Right atrium auricular region (tissue), 2 donors: ENCODE results near the gene CPT2. TPM values are rescaled to one million over a fixed set of nuclear protein-coding genes. Genes with fewer than 3 reads are reported as not detected.

Source experiments
- DNase-seq: peaks from one replicate; pipeline ENCODE4 v3.0.0-alpha.2; 2019; ENCODE audit warnings: low spot score
- H3K27ac ChIP-seq, 2 donors: fragments of 200-600 bp; sonication (generic); 1 replicate in 1 of 2; 2 replicates in 1 of 2; pipeline ENCODE4 v1.5.1; 2016 to 2019
- H3K27me3 ChIP-seq, 2 donors: fragments of 200-600 bp; sonication (generic); one replicate each; pipeline versions ENCODE4 v1.5.1 to v1.6.0; 2017 to 2019
- H3K36me3 ChIP-seq: fragments of 200-600 bp; sonication (generic); one replicate; pipeline ENCODE4 v1.5.1; 2016
- H3K4me1 ChIP-seq, 2 donors: fragments of 200-600 bp; sonication (generic); one replicate each; pipeline versions ENCODE4 v1.5.1 to v1.6.0; 2017 to 2019
- H3K4me3 ChIP-seq, 2 donors: fragments of 200-600 bp; sonication (generic); 1 replicate in 1 of 2; 2 replicates in 1 of 2; pipeline ENCODE4 v1.5.1; 2017 to 2019; ENCODE audit warnings: mild to moderate bottlenecking in 1 of 2, moderate library complexity in 1 of 2
- H3K9me3 ChIP-seq, 2 donors: fragments of 200-600 bp; sonication (generic); one replicate each; pipeline ENCODE4 v1.5.1; 2019
- CTCF ChIP-seq, 2 donors: fragments of 200-600 bp; sonication (generic); IDR thresholded peaks; one replicate each; pipeline ENCODE4 v1.5.1; 2019; ENCODE audit warnings: antibody characterized with exemption in 2 of 2
- total RNA-seq, 2 donors: library from RNA; depleted of rRNA; stranded (reverse); fragments of >200 nt; gene quantifications; one replicate each; pipeline ENCODE4 v1.1.0, GENCODE V29; 2016

CPT2 gene
- total RNA-seq, 2 donors from 2014 or later = 16.0 to 33.6 TPM

- H3K9me3 ChIP-seq = no peaks in the 10 kb centered on the region
- H3K27ac ChIP-seq = no peak overlapping the region
- no peaks in the 10 kb centered on the region for H3K36me3 ChIP-seq
- H3K4me3 ChIP-seq = no peak overlapping the region
- TF ChIP-seq CTCF (IDR thresholded peaks at IDR 0.05) = no peak
- no peaks in the 10 kb centered on the region for H3K27me3 ChIP-seq
- peaks cover 0 to 9% of the 10 kb centered on the region in 2 donors for H3K4me1 ChIP-seq
- no peak for DNase-seq
Measured at GRCh38 chr1:53254011-53254640, 57.5 kb downstream of the CPT2 start.

- peaks cover 0 to 9% of the 10 kb centered on the region in 2 donors for H3K4me1 ChIP-seq
- no peaks in the 10 kb centered on the region for H3K36me3 ChIP-seq
- no peak overlapping the region for H3K4me3 ChIP-seq
- DNase-seq = no peak
- no peaks in the 10 kb centered on the region for H3K9me3 ChIP-seq
- H3K27me3 ChIP-seq = no peaks in the 10 kb centered on the region
- no peak for TF ChIP-seq CTCF (IDR thresholded peaks at IDR 0.05)
- H3K27ac ChIP-seq = no peak overlapping the region
Measured at GRCh38 chr1:53255031-53255430, 58.4 kb downstream of the CPT2 start.

- Histone ChIP-seq H3K36me3 (no peaks in the 10 kb centered on the region), H3K27ac (no peak overlapping the region)
- no peak for TF ChIP-seq CTCF (IDR thresholded peaks at IDR 0.05)
Measured at GRCh38 chr1:53256511-53257453, 60.2 kb downstream of the CPT2 start.

GRCh38 chr1:53257454-53258081, 60.9 kb downstream of the CPT2 start:
- Histone ChIP-seq H3K36me3 (no peaks in the 10 kb centered on the region), H3K4me1 (peaks cover 0 to 9% of the 10 kb centered on the region in 2 donors), H3K27me3 (no peaks in the 10 kb centered on the region), H3K4me3 (no peak overlapping the region), H3K9me3 (no peaks in the 10 kb centered on the region), H3K27ac (no peak overlapping the region)
- TF ChIP-seq CTCF (IDR thresholded peaks at IDR 0.05) = no peak
- no peak for DNase-seq

More at GRCh38 chr1:53256511-53257453, 60.2 kb downstream of the CPT2 start:
- H3K4me3 ChIP-seq = no peak overlapping the region
- H3K27me3 ChIP-seq = no peaks in the 10 kb centered on the region
- peaks cover 0 to 9% of the 10 kb centered on the region in 2 donors for H3K4me1 ChIP-seq
- DNase-seq = no peak
- no peaks in the 10 kb centered on the region for H3K9me3 ChIP-seq

- Histone ChIP-seq H3K9me3 (no peaks in the 10 kb centered on the region), H3K4me1 (peaks cover 0 to 9% of the 10 kb centered on the region in 2 donors), H3K4me3 (no peak overlapping the region), H3K36me3 (no peaks in the 10 kb centered on the region), H3K27me3 (no peaks in the 10 kb centered on the region), H3K27ac (no peak overlapping the region)
- no peak for DNase-seq
- no peak for TF ChIP-seq CTCF (IDR thresholded peaks at IDR 0.05)
Measured at GRCh38 chr1:53258216-53258615, 61.6 kb downstream of the CPT2 start.
